Esophagus squamous epithelium (tissue), 4 donors: ENCODE measurements around the gene SEMA5A.

Experiments used
- POLR2A ChIP-seq, 4 donors: fragments of 450-650 bp; IDR thresholded peaks; one replicate each; pipeline ENCODE4 v1.6.1; 2017; ENCODE audit warnings: antibody characterized with exemption in 4 of 4, mild to moderate bottlenecking in 4 of 4, moderate library complexity in 3 of 4
- TF ChIP-seq, protein P1 (sequence below), 6 experiments: fragments of 450-650 bp in 4 of 6; fragments of 200-600 bp in 2 of 6; sonication (generic) in 2 of 6; IDR thresholded peaks; one replicate each; pipeline ENCODE4 v1.5.1; 2016 to 2019; ENCODE audit warnings: antibody characterized with exemption in 6 of 6, mild to moderate bottlenecking in 4 of 6, moderate library complexity in 4 of 6

DNA sequence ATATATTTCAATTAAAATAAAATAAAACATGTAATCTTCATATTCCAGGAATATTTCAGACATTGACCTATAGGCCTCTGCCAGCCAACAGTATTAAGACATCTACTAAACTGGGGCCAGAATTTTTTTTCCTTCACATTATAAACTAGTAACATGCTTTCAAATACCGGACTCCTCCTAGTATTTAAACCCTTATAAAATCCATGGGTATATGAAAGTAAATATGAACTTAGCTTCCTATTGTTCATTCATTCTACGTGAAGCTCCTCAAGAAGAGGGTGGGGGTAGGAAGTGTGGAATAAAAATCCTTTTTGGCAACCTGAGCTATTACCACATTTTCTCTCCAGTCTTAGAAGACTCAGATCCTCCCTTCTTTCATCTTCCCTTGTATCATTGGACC lies 16.4 kb downstream of the SEMA5A start:
- TF ChIP-seq, protein P1, sequence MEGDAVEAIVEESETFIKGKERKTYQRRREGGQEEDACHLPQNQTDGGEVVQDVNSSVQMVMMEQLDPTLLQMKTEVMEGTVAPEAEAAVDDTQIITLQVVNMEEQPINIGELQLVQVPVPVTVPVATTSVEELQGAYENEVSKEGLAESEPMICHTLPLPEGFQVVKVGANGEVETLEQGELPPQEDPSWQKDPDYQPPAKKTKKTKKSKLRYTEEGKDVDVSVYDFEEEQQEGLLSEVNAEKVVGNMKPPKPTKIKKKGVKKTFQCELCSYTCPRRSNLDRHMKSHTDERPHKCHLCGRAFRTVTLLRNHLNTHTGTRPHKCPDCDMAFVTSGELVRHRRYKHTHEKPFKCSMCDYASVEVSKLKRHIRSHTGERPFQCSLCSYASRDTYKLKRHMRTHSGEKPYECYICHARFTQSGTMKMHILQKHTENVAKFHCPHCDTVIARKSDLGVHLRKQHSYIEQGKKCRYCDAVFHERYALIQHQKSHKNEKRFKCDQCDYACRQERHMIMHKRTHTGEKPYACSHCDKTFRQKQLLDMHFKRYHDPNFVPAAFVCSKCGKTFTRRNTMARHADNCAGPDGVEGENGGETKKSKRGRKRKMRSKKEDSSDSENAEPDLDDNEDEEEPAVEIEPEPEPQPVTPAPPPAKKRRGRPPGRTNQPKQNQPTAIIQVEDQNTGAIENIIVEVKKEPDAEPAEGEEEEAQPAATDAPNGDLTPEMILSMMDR (IDR thresholded peaks at IDR 0.05) = no peak
- TF ChIP-seq POLR2A (IDR thresholded peaks at IDR 0.05) = no peak
